Right lung (tissue), 5 donors: ENCODE data around the gene KCNN1. TPM values are rescaled to one million over a fixed set of nuclear protein-coding genes. Genes with fewer than 3 reads are reported as not detected.
"Not testable (repeated sequence)": the region's sequence is repeated elsewhere in the genome, so short reads cannot be mapped to it uniquely, and the experiment has no call there.

ENCODE experiments used
- DNase-seq, 2 donors: peaks; one replicate each; pipeline ENCODE4 v3.0.0-alpha.2; 2013
- polyA plus RNA-seq, 5 donors: library from polyadenylated mRNA; unstranded; fragments of 120-200 nt; gene quantifications; one replicate each; pipeline versions ENCODE4 v1.2.1 to v1.2.3, GENCODE V29; 2013; ENCODE audit warnings: inconsistent platforms in 1 of 5, low replicate concordance in 1 of 5; ENCODE audit not compliant: insufficient read length in 5 of 5, insufficient read depth in 1 of 5

KCNN1 gene
- polyA plus RNA-seq, 5 donors = 1.5 to 2.7 (median 1.8) TPM

- DNase-seq = no peak
Measured at GRCh38 chr19:17999684-18000479, 33.0 kb downstream of the KCNN1 start.

GRCh38 chr19:18000480-18000914 is 33.6 kb downstream of the KCNN1 start:
- DNase-seq = no peak

- DNase-seq = peak; percentile 76 to 83
Measured at GRCh38 chr19:18000915-18001776, 34.2 kb downstream of the KCNN1 start.

- DNase-seq = no peak
Measured at GRCh38 chr19:18001777-18002345, 35.0 kb downstream of the KCNN1 start.

GRCh38 chr19:18002347-18002850 is 35.5 kb downstream of the KCNN1 start:
- no peak for DNase-seq

GRCh38 chr19:18005750-18006149 is 38.8 kb downstream of the KCNN1 start:
- not testable (repeated sequence) for DNase-seq

GRCh38 chr19:18007044-18007916 is 40.4 kb downstream of the KCNN1 start:
- DNase-seq = peak; percentile 73 to 78

- DNase-seq = peak; percentile 89 to 91
Measured at GRCh38 chr19:18007917-18008673, 41.2 kb downstream of the KCNN1 start, which contains the start of gene ARRDC2. Gene ARRDC2 (plus strand): TSS chr19:18008170. CDS start chr19:18008311, 141 bp downstream.

- no peak for DNase-seq
Measured at GRCh38 chr19:18008814-18009213, 41.9 kb downstream of the KCNN1 start.

- no peak for DNase-seq
Measured at GRCh38 chr19:18009412-18010066, 42.6 kb downstream of the KCNN1 start.

- DNase-seq = no peak
Measured at GRCh38 chr19:18010149-18010548, 43.2 kb downstream of the KCNN1 start.

GRCh38 chr19:18013210-18014111 is 46.6 kb downstream of the KCNN1 start:
- DNase-seq = no peak

GRCh38 chr19:18014197-18014596 is 47.3 kb downstream of the KCNN1 start:
- no peak for DNase-seq

- DNase-seq = no peak
Measured at GRCh38 chr19:18016209-18016910, 49.5 kb downstream of the KCNN1 start.

GRCh38 chr19:18017275-18018083 is 50.6 kb downstream of the KCNN1 start:
- no peak for DNase-seq

- DNase-seq = peak in 1 of 2 donors; percentile 49
Measured at GRCh38 chr19:18020212-18021085, 53.5 kb downstream of the KCNN1 start.
